Stimulated activated CD4-positive, alpha-beta T cell treated with anti-CD3 and anti-CD28 coated beads, Interleukin-1b, Interleukin-23, amount 100 ng/mL, for 24 hours (primary cell): ENCODE data around the gene KCNMA1.

Experiments used
- DNase-seq, 4 experiments: peaks; one replicate each; pipeline ENCODE4 v3.0.0-alpha.2; 2020; ENCODE audit warnings: low read depth in 4 of 4, low spot score in 1 of 4

Gene KCNMA1

GRCh38 chr10:77138541-77138940 lies 499.1 kb downstream of the KCNMA1 start:
- DNase-seq = no peak

- DNase-seq = no peak
Observed at GRCh38 chr10:77135555-77135954, 502.1 kb downstream of the KCNMA1 start.

- no peak for DNase-seq
Observed at GRCh38 chr10:77131214-77131613, 506.4 kb downstream of the KCNMA1 start.

- DNase-seq = no peak
Observed at GRCh38 chr10:77127243-77127642, 510.4 kb downstream of the KCNMA1 start.

- DNase-seq = no peak
Observed at GRCh38 chr10:77125231-77125630, 512.4 kb downstream of the KCNMA1 start.

GRCh38 chr10:77123330-77123729 lies 514.3 kb downstream of the KCNMA1 start:
- DNase-seq = no peak

GRCh38 chr10:77121829-77122228 lies 515.8 kb downstream of the KCNMA1 start:
- no peak for DNase-seq

GRCh38 chr10:77120666-77121376 lies 516.8 kb downstream of the KCNMA1 start:
- no peak for DNase-seq

- no peak for DNase-seq
Observed at GRCh38 chr10:77120012-77120411, 517.6 kb downstream of the KCNMA1 start.

- DNase-seq = no peak
Observed at GRCh38 chr10:77118603-77119282, 518.9 kb downstream of the KCNMA1 start.

- no peak for DNase-seq
Observed at GRCh38 chr10:77117501-77117900, 520.1 kb downstream of the KCNMA1 start.

- no peak for DNase-seq
Observed at GRCh38 chr10:77116904-77117303, 520.7 kb downstream of the KCNMA1 start.

- no peak for DNase-seq
Observed at GRCh38 chr10:77114181-77114821, 523.3 kb downstream of the KCNMA1 start.

GRCh38 chr10:77111611-77112550 lies 525.7 kb downstream of the KCNMA1 start:
- no peak for DNase-seq

GRCh38 chr10:77110757-77111156 lies 526.9 kb downstream of the KCNMA1 start:
- DNase-seq = no peak

- no peak for DNase-seq
Observed at GRCh38 chr10:77109351-77109994, 528.1 kb downstream of the KCNMA1 start.

- no peak for DNase-seq
Observed at GRCh38 chr10:77106676-77107075, 530.9 kb downstream of the KCNMA1 start.

GRCh38 chr10:77105761-77106221 lies 531.8 kb downstream of the KCNMA1 start:
- DNase-seq = no peak

- no peak for DNase-seq
Observed at GRCh38 chr10:77104459-77104980, 533.1 kb downstream of the KCNMA1 start.

GRCh38 chr10:77103213-77103612 lies 534.4 kb downstream of the KCNMA1 start:
- no peak for DNase-seq
